H9 (cell line): ENCODE data around the gene LYRM7. TPM values are rescaled to one million over a fixed set of nuclear protein-coding genes. Genes with fewer than 3 reads are reported as not detected.

ENCODE experiments used
- DNase-seq: peaks from one replicate; pipeline ENCODE4 v3.0.0-alpha.2; 2017
- H2AFZ ChIP-seq: one replicate; pipeline ENCODE4 v1.6.1; 2013; ENCODE audit warnings: mild to moderate bottlenecking, low read length, control low read depth, moderate library complexity
- H2AK5ac ChIP-seq: 2 replicates; pipeline ENCODE4 v1.6.1; 2013; ENCODE audit warnings: low read length, control low read depth, mixed read lengths; ENCODE audit not compliant: insufficient read length
- H2BK120ac ChIP-seq: one replicate; pipeline ENCODE4 v1.6.1; 2013; ENCODE audit warnings: low read depth, mild to moderate bottlenecking, low read length, control low read depth, inconsistent platforms; ENCODE audit not compliant: poor library complexity, severe bottlenecking
- H2BK12ac ChIP-seq: 2 replicates; pipeline ENCODE4 v1.6.1; 2013; ENCODE audit warnings: low read length, control low read depth, mixed read lengths, low read depth; ENCODE audit not compliant: insufficient read length
- H2BK15ac ChIP-seq: 2 replicates; pipeline ENCODE4 v1.6.1; 2013; ENCODE audit warnings: low read depth, low read length, control low read depth
- H2BK20ac ChIP-seq: one replicate; pipeline ENCODE4 v1.6.1; 2013; ENCODE audit warnings: low read depth, mild to moderate bottlenecking, low read length, control low read depth, inconsistent platforms; ENCODE audit not compliant: poor library complexity, severe bottlenecking
- H2BK5ac ChIP-seq: 2 replicates; pipeline ENCODE4 v1.6.1; 2013; ENCODE audit warnings: low read length, control low read depth, mixed read lengths; ENCODE audit not compliant: insufficient read length
- H3K14ac ChIP-seq: 2 replicates; pipeline ENCODE4 v1.6.1; 2013; ENCODE audit warnings: low read length, control low read depth; ENCODE audit not compliant: insufficient read depth
- H3K18ac ChIP-seq: 2 replicates; pipeline ENCODE4 v1.6.1; 2013; ENCODE audit warnings: low read depth, mild to moderate bottlenecking, mixed read lengths, low read length, control low read depth; ENCODE audit not compliant: insufficient read length
- H3K23ac ChIP-seq: 2 replicates; pipeline ENCODE4 v1.6.1; 2013; ENCODE audit warnings: low read length, control low read depth, mixed read lengths, low read depth; ENCODE audit not compliant: insufficient read length
- H3K23me2 ChIP-seq: 2 replicates; pipeline ENCODE4 v1.6.1; 2013; ENCODE audit warnings: low read depth, mild to moderate bottlenecking, mixed read lengths, low read length, control low read depth; ENCODE audit not compliant: insufficient read length, poor library complexity, severe bottlenecking
- H3K27ac ChIP-seq: 2 replicates; pipeline ENCODE4 v1.5.1; 2013; ENCODE audit warnings: low read length, control low read depth, mixed read lengths, low read depth; ENCODE audit not compliant: insufficient read length
- H3K27me3 ChIP-seq: 2 replicates; pipeline ENCODE4 v1.6.1; 2013; ENCODE audit warnings: low read length, control low read depth, inconsistent platforms; ENCODE audit not compliant: insufficient read depth
- H3K4ac ChIP-seq: 2 replicates; pipeline ENCODE4 v1.6.1; 2013; ENCODE audit warnings: low read depth, mild to moderate bottlenecking, control low read depth, inconsistent platforms, low read length, moderate library complexity
- H3K4me1 ChIP-seq: 2 replicates; pipeline ENCODE4 v1.6.1; 2013; ENCODE audit warnings: low read length, control low read depth, inconsistent platforms; ENCODE audit not compliant: insufficient read depth
- H3K4me2 ChIP-seq: 2 replicates; pipeline ENCODE4 v1.6.1; 2013; ENCODE audit warnings: low read length, control low read depth, mixed read lengths; ENCODE audit not compliant: insufficient read length, insufficient read depth
- H3K56ac ChIP-seq: 2 replicates; pipeline ENCODE4 v1.6.1; 2013; ENCODE audit warnings: low read depth, mild to moderate bottlenecking, mixed read lengths, low read length, control low read depth; ENCODE audit not compliant: insufficient read length
- H3K79me1 ChIP-seq: 2 replicates; pipeline ENCODE4 v1.6.1; 2013; ENCODE audit warnings: low read depth, mild to moderate bottlenecking, moderate library complexity, low read length, control low read depth, inconsistent platforms; ENCODE audit not compliant: insufficient read depth, poor library complexity, severe bottlenecking
- H3K79me2 ChIP-seq: 2 replicates; pipeline ENCODE4 v1.6.1; 2013; ENCODE audit warnings: low read length, control low read depth, inconsistent platforms; ENCODE audit not compliant: insufficient read depth
- H3K9ac ChIP-seq: 2 replicates; pipeline ENCODE4 v1.6.1; 2013; ENCODE audit warnings: low read length, control low read depth, mixed read lengths; ENCODE audit not compliant: insufficient read length; ENCODE audit errors: extremely low read depth
- H3K9me3 ChIP-seq: one replicate; pipeline ENCODE4 v1.6.1; 2013; ENCODE audit warnings: low read depth, low read length, inconsistent platforms; ENCODE audit not compliant: control insufficient read depth
- H3T11ph ChIP-seq: one replicate; pipeline ENCODE4 v1.6.1; 2013; ENCODE audit warnings: mild to moderate bottlenecking, low read length, control low read depth, inconsistent platforms
- H4K20me1 ChIP-seq: one replicate; pipeline ENCODE4 v1.6.1; 2013; ENCODE audit not compliant: control insufficient read depth, insufficient read length, insufficient read depth
- H4K5ac ChIP-seq: 2 replicates; pipeline ENCODE4 v1.6.1; 2013; ENCODE audit warnings: low read depth, mild to moderate bottlenecking, mixed read lengths, low read length, control low read depth; ENCODE audit not compliant: insufficient read length
- H4K8ac ChIP-seq: replicated peaks from 2 replicates; pipeline ENCODE4 v1.6.1; 2013; ENCODE audit warnings: low read length, control low read depth, mixed read lengths, low read depth; ENCODE audit not compliant: insufficient read length
- H4K91ac ChIP-seq: 2 replicates; pipeline ENCODE4 v1.6.1; 2013; ENCODE audit warnings: low read depth, mild to moderate bottlenecking, moderate library complexity, mixed read lengths, low read length, control low read depth; ENCODE audit not compliant: insufficient read length
- H3K27ac Mint-ChIP-seq, 3 experiments: 2 replicates in 2 of 3; 3 replicates in 1 of 3; pipeline ENCODE4 v1.8.0; 2020 to 2021; ENCODE audit warnings: mixed read lengths in 3 of 3, mild to moderate bottlenecking in 1 of 3, moderate library complexity in 1 of 3
- H3K27me3 Mint-ChIP-seq: 2 replicates; pipeline ENCODE4 v1.8.0; 2021; ENCODE audit warnings: low read depth, mild to moderate bottlenecking, moderate library complexity, mixed read lengths
- H3K36me3 Mint-ChIP-seq, 3 experiments: 2 replicates in 2 of 3; 3 replicates in 1 of 3; pipeline ENCODE4 v1.8.0; 2020 to 2021; ENCODE audit warnings: low read depth in 3 of 3, mixed read lengths in 3 of 3; ENCODE audit not compliant: insufficient read depth in 1 of 3
- H3K4me1 Mint-ChIP-seq, 2 experiments: 2 replicates each; pipeline ENCODE4 v1.8.0; 2020; ENCODE audit warnings: mixed read lengths in 2 of 2
- H3K4me3 Mint-ChIP-seq, 2 experiments: 2 replicates in 1 of 2; 3 replicates in 1 of 2; pipeline ENCODE4 v1.8.0; 2020 to 2021; ENCODE audit warnings: mild to moderate bottlenecking in 2 of 2, mixed read lengths in 2 of 2, moderate library complexity in 1 of 2
- H3K9me3 Mint-ChIP-seq, 2 experiments: 2 replicates in 1 of 2; 3 replicates in 1 of 2; pipeline ENCODE4 v1.8.0; 2020; ENCODE audit warnings: mild to moderate bottlenecking in 2 of 2, mixed read lengths in 2 of 2, moderate library complexity in 1 of 2
- CTCF ChIP-seq: fragments of 200-600 bp; sonication (generic); conservative IDR thresholded peaks from 3 replicates; pipeline ENCODE4 v1.8.0; 2021; ENCODE audit warnings: antibody characterized with exemption, mild to moderate bottlenecking
- WGBS: extraction: QIAGEN DNeasy Blood & Tissue Kit; methylation state at CpG from one replicate; pipeline ENCODE4 v1.1.7; 2013; ENCODE audit warnings: missing lambda C conversion rate, low lambda C conversion rate, mixed read lengths; ENCODE audit not compliant: insufficient read length; ENCODE audit errors: extremely low coverage; 5-methylcytosine and 5-hydroxymethylcytosine counted together
- total RNA-seq: library from RNA; stranded (reverse); gene quantifications from 2 replicates; pipeline ENCODE4 v1.2.1, GENCODE V29; 2021

LYRM7 gene
- total RNA-seq, 1 experiment from 2014 or later: 7.0 TPM

GRCh38 chr5:131209175-131209505 lies 38.4 kb downstream of the LYRM7 start:
- Histone ChIP-seq H2BK120ac (no peak overlapping the region), H3K4me1 (no peaks in the 10 kb centered on the region; the same call in 1 of the 2 replicates), H3K4me2 (no peak overlapping the region), H2BK12ac (no peak overlapping the region), H3K4ac (no peak overlapping the region), H2AFZ (no peak overlapping the region), H4K91ac (no peak overlapping the region), H4K20me1 (no peaks in the 10 kb centered on the region), H2BK15ac (no peak overlapping the region), H2AK5ac (no peak overlapping the region), H3T11ph (no peak overlapping the region), H3K9me3 (no peaks in the 10 kb centered on the region), H2BK5ac (no peak overlapping the region), H3K14ac (no peak overlapping the region), H3K27ac (no peak overlapping the region), H3K56ac (no peak overlapping the region), H2BK20ac (no peak overlapping the region), H3K23me2 (no peaks in the 10 kb centered on the region), H3K23ac (no peak overlapping the region), H4K8ac (no peak overlapping the region), H3K79me2 (no peaks in the 10 kb centered on the region), H3K18ac (no peak overlapping the region), H3K27me3 (no peaks in the 10 kb centered on the region), H4K5ac (no peak overlapping the region), H3K9ac (no peak overlapping the region), H3K79me1 (no peaks in the 10 kb centered on the region)
- H3K9me3 Mint-ChIP-seq: no peaks in the 10 kb centered on the region; a peak in 1 of 5 replicates
- no peak for TF ChIP-seq CTCF
- no CpG with 5 or more reads among the region's 1 CpG for WGBS
- DNase-seq: no peak
- H3K36me3 Mint-ChIP-seq: no peaks in the 10 kb centered on the region
- H3K4me1 Mint-ChIP-seq: peaks cover 12 to 27% of the 10 kb centered on the region in 2 experiments
- H3K4me3 Mint-ChIP-seq: no peak overlapping the region
- no peaks in the 10 kb centered on the region for H3K27me3 Mint-ChIP-seq
- no peak overlapping the region for H3K27ac Mint-ChIP-seq
